GM12878 (cell line): ENCODE data around the gene BIK.

ENCODE experiments used
- CBFB ChIP-seq: IDR thresholded peaks from 2 replicates; pipeline ENCODE4 v1.6.1; 2016; ENCODE audit warnings: antibody characterized with exemption, low read depth
- EGR1 ChIP-seq, 2 experiments: IDR thresholded peaks; 1 replicate in 1 of 2; 2 replicates in 1 of 2; pipeline ENCODE4 v1.6.1; 2011 to 2012; ENCODE audit warnings: low read depth in 2 of 2, low read length in 2 of 2, borderline replicate concordance in 1 of 2, mild to moderate bottlenecking in 1 of 2, moderate library complexity in 1 of 2
- EP300 ChIP-seq, 2 experiments: fragments of 150-350 bp in 1 of 2; IDR thresholded peaks; 2 replicates each; pipeline ENCODE4 v1.6.1; 2011 to 2012; ENCODE audit warnings: low read depth in 2 of 2, low read length in 2 of 2, borderline replicate concordance in 1 of 2, improper control_type of control experiment in 1 of 2, inconsistent platforms in 1 of 2; ENCODE audit not compliant: control insufficient read depth in 1 of 2
- EZH2 ChIP-seq: IDR thresholded peaks from 2 replicates; pipeline ENCODE4 v1.6.1; 2012; ENCODE audit warnings: low read depth, mild to moderate bottlenecking, control low read depth, inconsistent platforms, low read length, borderline replicate concordance; ENCODE audit not compliant: control insufficient read depth
- IRF3 ChIP-seq: fragments of 450-650 bp; IDR thresholded peaks from 2 replicates; pipeline ENCODE4 v1.6.1; 2014; ENCODE audit warnings: mild to moderate bottlenecking
- MLLT1 ChIP-seq: fragments of 450-650 bp; IDR thresholded peaks from 2 replicates; pipeline ENCODE4 v1.6.1; 2016; ENCODE audit warnings: mild to moderate bottlenecking
- POLR2A ChIP-seq: IDR thresholded peaks from 2 replicates; pipeline ENCODE4 v1.6.1; 2011; ENCODE audit warnings: low read depth, mild to moderate bottlenecking, low read length
- RBBP5 ChIP-seq: fragments of 200-600 bp; sonication (generic); conservative IDR thresholded peaks from 2 replicates; pipeline ENCODE4 v1.6.1; 2016
- ZNF622 ChIP-seq: fragments of 450-650 bp; IDR thresholded peaks from 2 replicates; pipeline ENCODE4 v1.6.1; 2017; ENCODE audit warnings: mild to moderate bottlenecking, inconsistent platforms
- TF ChIP-seq, protein P1 (sequence below): IDR thresholded peaks from 2 replicates; pipeline ENCODE4 v1.6.1; 2011; ENCODE audit warnings: low read depth, mild to moderate bottlenecking, low read length, moderate library complexity, borderline replicate concordance; ENCODE audit errors: extremely low read depth
- TF ChIP-seq, protein P2 (sequence below), 3 experiments: IDR thresholded peaks in 2 of 3; conservative IDR thresholded peaks in 1 of 3; 2 replicates each; pipeline ENCODE4 v1.5.1; 2011; ENCODE audit warnings: low read depth in 3 of 3, low read length in 3 of 3, mild to moderate bottlenecking in 3 of 3, control low read depth in 2 of 3, moderate library complexity in 2 of 3, inconsistent platforms in 1 of 3, mixed read lengths in 1 of 3; ENCODE audit not compliant: control insufficient read depth in 2 of 3, insufficient read depth in 1 of 3; ENCODE audit errors: extremely low read depth in 1 of 3
- TF ChIP-seq, protein P3 (sequence below): IDR thresholded peaks from 2 replicates; pipeline ENCODE4 v1.6.1; 2012; ENCODE audit warnings: low read depth, low read length, improper control_type of control experiment
- TF ChIP-seq, protein P4 (sequence below): fragments of 450-650 bp; IDR thresholded peaks from 2 replicates; pipeline ENCODE4 v1.6.1; 2017; ENCODE audit warnings: mild to moderate bottlenecking
- TF ChIP-seq, protein P5 (sequence below): fragments of 450-650 bp; IDR thresholded peaks from 2 replicates; pipeline ENCODE4 v1.6.1; 2018; ENCODE audit warnings: borderline replicate concordance, mild to moderate bottlenecking; ENCODE audit not compliant: partially characterized antibody

- TF ChIP-seq EGR1 (IDR thresholded peaks at IDR 0.05; ENCODE audit: borderline replicate concordance in 1 of 2, low read depth in 2 of 2, low read length in 2 of 2) = no peak
- TF ChIP-seq EZH2 = no peak
- TF ChIP-seq, protein P1, sequence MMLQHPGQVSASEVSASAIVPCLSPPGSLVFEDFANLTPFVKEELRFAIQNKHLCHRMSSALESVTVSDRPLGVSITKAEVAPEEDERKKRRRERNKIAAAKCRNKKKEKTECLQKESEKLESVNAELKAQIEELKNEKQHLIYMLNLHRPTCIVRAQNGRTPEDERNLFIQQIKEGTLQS = no peak
- TF ChIP-seq IRF3 = no peak
- TF ChIP-seq POLR2A = no peak
- TF ChIP-seq, protein P2, sequence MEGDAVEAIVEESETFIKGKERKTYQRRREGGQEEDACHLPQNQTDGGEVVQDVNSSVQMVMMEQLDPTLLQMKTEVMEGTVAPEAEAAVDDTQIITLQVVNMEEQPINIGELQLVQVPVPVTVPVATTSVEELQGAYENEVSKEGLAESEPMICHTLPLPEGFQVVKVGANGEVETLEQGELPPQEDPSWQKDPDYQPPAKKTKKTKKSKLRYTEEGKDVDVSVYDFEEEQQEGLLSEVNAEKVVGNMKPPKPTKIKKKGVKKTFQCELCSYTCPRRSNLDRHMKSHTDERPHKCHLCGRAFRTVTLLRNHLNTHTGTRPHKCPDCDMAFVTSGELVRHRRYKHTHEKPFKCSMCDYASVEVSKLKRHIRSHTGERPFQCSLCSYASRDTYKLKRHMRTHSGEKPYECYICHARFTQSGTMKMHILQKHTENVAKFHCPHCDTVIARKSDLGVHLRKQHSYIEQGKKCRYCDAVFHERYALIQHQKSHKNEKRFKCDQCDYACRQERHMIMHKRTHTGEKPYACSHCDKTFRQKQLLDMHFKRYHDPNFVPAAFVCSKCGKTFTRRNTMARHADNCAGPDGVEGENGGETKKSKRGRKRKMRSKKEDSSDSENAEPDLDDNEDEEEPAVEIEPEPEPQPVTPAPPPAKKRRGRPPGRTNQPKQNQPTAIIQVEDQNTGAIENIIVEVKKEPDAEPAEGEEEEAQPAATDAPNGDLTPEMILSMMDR (IDR thresholded peaks at IDR 0.05 in 2 of 3, conservative IDR thresholded peaks at IDR 0.05 in 1 of 3; ENCODE audit: control insufficient read depth in 2 of 3, extremely low read depth in 1 of 3, insufficient read depth in 1 of 3, low read depth in 3 of 3, low read length in 3 of 3) = no peak
- TF ChIP-seq, protein P3, sequence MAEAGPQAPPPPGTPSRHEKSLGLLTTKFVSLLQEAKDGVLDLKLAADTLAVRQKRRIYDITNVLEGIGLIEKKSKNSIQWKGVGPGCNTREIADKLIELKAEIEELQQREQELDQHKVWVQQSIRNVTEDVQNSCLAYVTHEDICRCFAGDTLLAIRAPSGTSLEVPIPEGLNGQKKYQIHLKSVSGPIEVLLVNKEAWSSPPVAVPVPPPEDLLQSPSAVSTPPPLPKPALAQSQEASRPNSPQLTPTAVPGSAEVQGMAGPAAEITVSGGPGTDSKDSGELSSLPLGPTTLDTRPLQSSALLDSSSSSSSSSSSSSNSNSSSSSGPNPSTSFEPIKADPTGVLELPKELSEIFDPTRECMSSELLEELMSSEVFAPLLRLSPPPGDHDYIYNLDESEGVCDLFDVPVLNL = no peak
- TF ChIP-seq EP300 (IDR thresholded peaks at IDR 0.05; ENCODE audit: borderline replicate concordance in 1 of 2, control insufficient read depth in 1 of 2, low read depth in 2 of 2, low read length in 2 of 2) = no peak
- no peak for TF ChIP-seq ZNF622
- no peak for TF ChIP-seq MLLT1
- TF ChIP-seq, protein P4, sequence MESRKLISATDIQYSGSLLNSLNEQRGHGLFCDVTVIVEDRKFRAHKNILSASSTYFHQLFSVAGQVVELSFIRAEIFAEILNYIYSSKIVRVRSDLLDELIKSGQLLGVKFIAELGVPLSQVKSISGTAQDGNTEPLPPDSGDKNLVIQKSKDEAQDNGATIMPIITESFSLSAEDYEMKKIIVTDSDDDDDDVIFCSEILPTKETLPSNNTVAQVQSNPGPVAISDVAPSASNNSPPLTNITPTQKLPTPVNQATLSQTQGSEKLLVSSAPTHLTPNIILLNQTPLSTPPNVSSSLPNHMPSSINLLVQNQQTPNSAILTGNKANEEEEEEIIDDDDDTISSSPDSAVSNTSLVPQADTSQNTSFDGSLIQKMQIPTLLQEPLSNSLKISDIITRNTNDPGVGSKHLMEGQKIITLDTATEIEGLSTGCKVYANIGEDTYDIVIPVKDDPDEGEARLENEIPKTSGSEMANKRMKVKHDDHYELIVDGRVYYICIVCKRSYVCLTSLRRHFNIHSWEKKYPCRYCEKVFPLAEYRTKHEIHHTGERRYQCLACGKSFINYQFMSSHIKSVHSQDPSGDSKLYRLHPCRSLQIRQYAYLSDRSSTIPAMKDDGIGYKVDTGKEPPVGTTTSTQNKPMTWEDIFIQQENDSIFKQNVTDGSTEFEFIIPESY = no peak
- TF ChIP-seq, protein P5, sequence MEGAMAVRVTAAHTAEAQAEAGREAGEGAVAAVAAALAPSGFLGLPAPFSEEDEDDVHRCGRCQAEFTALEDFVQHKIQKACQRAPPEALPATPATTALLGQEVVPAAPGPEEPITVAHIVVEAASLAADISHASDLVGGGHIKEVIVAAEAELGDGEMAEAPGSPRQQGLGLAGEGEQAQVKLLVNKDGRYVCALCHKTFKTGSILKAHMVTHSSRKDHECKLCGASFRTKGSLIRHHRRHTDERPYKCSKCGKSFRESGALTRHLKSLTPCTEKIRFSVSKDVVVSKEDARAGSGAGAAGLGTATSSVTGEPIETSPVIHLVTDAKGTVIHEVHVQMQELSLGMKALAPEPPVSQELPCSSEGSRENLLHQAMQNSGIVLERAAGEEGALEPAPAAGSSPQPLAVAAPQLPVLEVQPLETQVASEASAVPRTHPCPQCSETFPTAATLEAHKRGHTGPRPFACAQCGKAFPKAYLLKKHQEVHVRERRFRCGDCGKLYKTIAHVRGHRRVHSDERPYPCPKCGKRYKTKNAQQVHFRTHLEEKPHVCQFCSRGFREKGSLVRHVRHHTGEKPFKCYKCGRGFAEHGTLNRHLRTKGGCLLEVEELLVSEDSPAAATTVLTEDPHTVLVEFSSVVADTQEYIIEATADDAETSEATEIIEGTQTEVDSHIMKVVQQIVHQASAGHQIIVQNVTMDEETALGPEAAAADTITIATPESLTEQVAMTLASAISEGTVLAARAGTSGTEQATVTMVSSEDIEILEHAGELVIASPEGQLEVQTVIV = no peak
- TF ChIP-seq CBFB = no peak
- no peak for TF ChIP-seq RBBP5
These were observed 43.3 kb downstream of the BIK start for GRCh38 chr22:43153899-43154298.
